Measurements from ENCODE around the gene ELP2. TPM values are rescaled to one million over a fixed set of nuclear protein-coding genes. Genes with fewer than 3 reads are reported as not detected.
"Not testable (repeated sequence)": the region's sequence is repeated elsewhere in the genome, so short reads cannot be mapped to it uniquely, and the experiment has no call there.

ELP2 gene
- total RNA-seq, 1 donor, result 125 TPM

- no peak for TF ChIP-seq CTCF (IDR thresholded peaks at IDR 0.05; ENCODE audit: extremely low read depth, low read depth, low read length)
- H3K79me2 ChIP-seq (ENCODE audit: insufficient read depth, low read length), result no peaks in the 10 kb centered on the region
- no peak for DNase-seq (ENCODE audit: insufficient read length, low spot score, missing footprints)
- no peak overlapping the region for H2AFZ ChIP-seq (ENCODE audit: low read length)
- no peaks in the 10 kb centered on the region for H3K27me3 ChIP-seq (ENCODE audit: insufficient read depth, low read length)
- no peaks in the 10 kb centered on the region for H4K20me1 ChIP-seq (ENCODE audit: insufficient read depth, low read length)
- H3K4me1 ChIP-seq (ENCODE audit: insufficient read depth, low read length), result no peaks in the 10 kb centered on the region
- H3K36me3 ChIP-seq (ENCODE audit: insufficient read depth, low read length), result peaks cover 2% of the 10 kb centered on the region
- H3K27ac ChIP-seq (ENCODE audit: low read depth, low read length), result no peak overlapping the region
- H3K4me2 ChIP-seq (ENCODE audit: insufficient read depth, low read length), result no peak overlapping the region
- H3K4me3 ChIP-seq (ENCODE audit: insufficient read depth, low read length), result no peak overlapping the region
- no peaks in the 10 kb centered on the region for H3K9me3 ChIP-seq (ENCODE audit: low read depth, low read length)
Observed at GRCh38 chr18:36203360-36203895, 73.7 kb downstream of the ELP2 start.

GRCh38 chr18:36205166-36205565, 75.5 kb downstream of the ELP2 start:
- H3K4me3 ChIP-seq (ENCODE audit: insufficient read depth, low read length), result no peak overlapping the region
- TF ChIP-seq CTCF (IDR thresholded peaks at IDR 0.05; ENCODE audit: extremely low read depth, low read depth, low read length), result no peak
- no peak overlapping the region for H3K27ac ChIP-seq (ENCODE audit: low read depth, low read length)

GRCh38 chr18:36207303-36207702, 77.6 kb downstream of the ELP2 start:
- H3K27ac ChIP-seq (ENCODE audit: low read depth, low read length), result no peak overlapping the region
- no peak for DNase-seq (ENCODE audit: insufficient read length, low spot score, missing footprints)
- no peak overlapping the region for H3K4me2 ChIP-seq (ENCODE audit: insufficient read depth, low read length)
- peaks cover 2% of the 10 kb centered on the region for H3K36me3 ChIP-seq (ENCODE audit: insufficient read depth, low read length)
- peaks cover 15% of the 10 kb centered on the region for H3K4me1 ChIP-seq (ENCODE audit: insufficient read depth, low read length)
- no peak overlapping the region for H3K4me3 ChIP-seq (ENCODE audit: insufficient read depth, low read length)
- no peak overlapping the region for H2AFZ ChIP-seq (ENCODE audit: low read length)
- H3K79me2 ChIP-seq (ENCODE audit: insufficient read depth, low read length), result no peaks in the 10 kb centered on the region
- H3K9me3 ChIP-seq (ENCODE audit: low read depth, low read length), result no peaks in the 10 kb centered on the region
- no peak for TF ChIP-seq CTCF (IDR thresholded peaks at IDR 0.05; ENCODE audit: extremely low read depth, low read depth, low read length)
- no peaks in the 10 kb centered on the region for H3K27me3 ChIP-seq (ENCODE audit: insufficient read depth, low read length)
- no peaks in the 10 kb centered on the region for H4K20me1 ChIP-seq (ENCODE audit: insufficient read depth, low read length)

More at GRCh38 chr18:36205166-36205565, 75.5 kb downstream of the ELP2 start:
- Histone ChIP-seq H2AFZ (ENCODE audit: low read length) (no peak overlapping the region), H3K27me3 (ENCODE audit: insufficient read depth, low read length) (no peaks in the 10 kb centered on the region), H3K4me2 (ENCODE audit: insufficient read depth, low read length) (no peak overlapping the region), H3K36me3 (ENCODE audit: insufficient read depth, low read length) (peaks cover 2% of the 10 kb centered on the region), H3K9me3 (ENCODE audit: low read depth, low read length) (no peaks in the 10 kb centered on the region), H3K4me1 (ENCODE audit: insufficient read depth, low read length) (no peaks in the 10 kb centered on the region), H3K79me2 (ENCODE audit: insufficient read depth, low read length) (no peaks in the 10 kb centered on the region), H4K20me1 (ENCODE audit: insufficient read depth, low read length) (no peaks in the 10 kb centered on the region)
- DNase-seq (ENCODE audit: insufficient read length, low spot score, missing footprints), result no peak

GRCh38 chr18:36207969-36208368, 78.3 kb downstream of the ELP2 start:
- not testable (repeated sequence) for H3K4me3 ChIP-seq (ENCODE audit: insufficient read depth, low read length); H3K27me3 ChIP-seq (ENCODE audit: insufficient read depth, low read length); H3K36me3 ChIP-seq (ENCODE audit: insufficient read depth, low read length); H3K27ac ChIP-seq (ENCODE audit: low read depth, low read length); H4K20me1 ChIP-seq (ENCODE audit: insufficient read depth, low read length); H3K4me2 ChIP-seq (ENCODE audit: insufficient read depth, low read length); H3K9me3 ChIP-seq (ENCODE audit: low read depth, low read length); H2AFZ ChIP-seq (ENCODE audit: low read length); H3K79me2 ChIP-seq (ENCODE audit: insufficient read depth, low read length); DNase-seq (ENCODE audit: insufficient read length, low spot score, missing footprints)
- peaks cover 22% of the 10 kb centered on the region for H3K4me1 ChIP-seq (ENCODE audit: insufficient read depth, low read length)

All from osteoblast (primary cell).